HG02973 (cell line): ENCODE data around the gene HTR3B.
"Not testable (repeated sequence)": the region's sequence is repeated elsewhere in the genome, so short reads cannot be mapped to it uniquely, and the experiment has no call there.

Experiments used
- ATAC-seq: cut with Tn5 transposase; IDR thresholded peaks from one replicate; pipeline ENCODE4 v1.9.1; 2021; ENCODE audit warnings: moderate library complexity; ENCODE audit not compliant: unreplicated experiment

Gene HTR3B

DNA sequence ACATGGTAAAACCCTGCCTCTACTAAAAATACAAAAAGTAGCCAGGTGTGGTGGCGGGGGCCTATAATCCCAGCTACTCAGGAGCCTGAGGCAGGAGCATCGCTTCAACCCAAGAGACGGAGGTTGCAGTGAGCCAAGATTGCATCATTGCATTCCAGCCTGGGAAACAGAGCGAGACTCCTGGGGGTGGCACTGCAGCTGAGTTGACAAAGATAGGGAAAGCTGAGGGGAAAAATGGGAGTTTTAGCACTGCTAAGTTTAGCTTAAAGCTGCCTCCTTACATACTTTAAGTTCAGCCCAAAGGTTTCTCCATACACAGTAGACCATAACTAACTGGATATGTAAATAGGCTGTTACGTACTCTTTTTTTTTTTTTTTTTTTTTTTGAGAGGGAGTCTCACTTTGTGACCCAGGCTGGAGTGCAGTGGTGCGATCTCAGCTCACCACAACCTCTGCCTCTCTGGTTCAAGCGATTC lies 20.2 kb upstream of the HTR3B start:
- ATAC-seq = no peak

DNA sequence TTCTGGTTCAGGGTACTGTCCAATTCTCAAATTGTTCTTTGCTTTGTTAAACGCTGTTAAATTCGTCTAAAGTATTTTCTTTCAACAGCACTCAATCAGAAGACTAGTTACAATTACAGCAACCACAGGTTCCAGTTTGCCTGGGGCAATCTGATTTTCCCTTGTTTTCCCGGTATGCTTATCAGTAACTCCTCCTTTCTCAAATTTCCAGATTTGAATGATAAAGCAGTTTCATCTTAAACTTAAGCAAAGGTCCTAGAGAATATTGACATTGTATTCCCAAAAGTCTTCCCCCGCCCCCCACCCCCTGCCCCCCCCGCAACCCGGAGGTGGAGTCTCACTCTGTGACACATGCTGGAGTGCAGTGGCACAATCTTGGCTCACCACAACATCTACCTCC lies 18.7 kb upstream of the HTR3B start:
- no peak for ATAC-seq

DNA sequence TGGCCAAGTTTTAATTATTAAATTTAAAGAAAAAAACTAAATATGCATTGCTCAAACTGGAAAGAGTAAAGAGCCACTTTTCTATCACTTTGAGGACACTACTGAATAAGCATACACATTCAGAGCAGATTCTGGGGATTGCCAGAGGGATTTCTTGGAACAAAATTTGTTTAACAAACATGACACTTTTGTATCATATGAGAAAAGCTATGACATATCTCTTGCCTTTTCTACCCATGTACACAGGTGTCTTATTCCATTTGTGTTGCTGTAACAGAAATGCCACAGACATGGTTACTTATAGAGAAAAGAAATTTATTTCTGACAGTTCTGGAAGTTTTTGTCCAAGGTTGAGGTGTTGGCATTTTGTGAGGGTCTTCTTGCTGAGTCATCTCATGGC lies 15.7 kb upstream of the HTR3B start:
- no peak for ATAC-seq

DNA sequence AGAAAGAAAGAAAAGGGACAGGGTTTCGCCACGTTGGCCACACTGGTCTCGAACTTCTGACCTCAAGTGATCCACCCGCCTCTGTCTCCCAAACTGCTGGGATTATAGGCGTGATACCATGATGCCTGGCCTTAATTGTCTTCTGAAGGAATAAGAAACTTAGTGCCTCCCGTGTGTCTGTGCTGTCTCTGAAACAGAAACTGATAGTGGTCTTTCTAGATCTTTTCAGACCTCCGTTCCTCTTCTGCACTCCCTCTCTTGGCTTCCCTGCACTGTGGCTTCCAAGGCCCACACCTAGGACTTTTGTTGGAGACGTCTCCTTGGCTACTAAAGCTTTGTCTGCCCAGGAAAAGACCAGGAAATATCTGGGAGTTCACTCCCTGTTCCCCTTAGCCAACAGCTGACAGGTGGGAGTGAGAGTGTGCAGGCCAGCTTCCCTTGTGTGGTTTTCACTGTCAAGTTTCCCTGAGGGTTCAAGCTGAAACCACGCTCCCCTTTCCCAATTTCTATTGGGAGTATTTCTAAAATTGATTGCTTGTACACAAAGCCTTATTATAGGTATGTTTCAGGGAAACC lies 10.1 kb upstream of the HTR3B start:
- no peak for ATAC-seq

DNA sequence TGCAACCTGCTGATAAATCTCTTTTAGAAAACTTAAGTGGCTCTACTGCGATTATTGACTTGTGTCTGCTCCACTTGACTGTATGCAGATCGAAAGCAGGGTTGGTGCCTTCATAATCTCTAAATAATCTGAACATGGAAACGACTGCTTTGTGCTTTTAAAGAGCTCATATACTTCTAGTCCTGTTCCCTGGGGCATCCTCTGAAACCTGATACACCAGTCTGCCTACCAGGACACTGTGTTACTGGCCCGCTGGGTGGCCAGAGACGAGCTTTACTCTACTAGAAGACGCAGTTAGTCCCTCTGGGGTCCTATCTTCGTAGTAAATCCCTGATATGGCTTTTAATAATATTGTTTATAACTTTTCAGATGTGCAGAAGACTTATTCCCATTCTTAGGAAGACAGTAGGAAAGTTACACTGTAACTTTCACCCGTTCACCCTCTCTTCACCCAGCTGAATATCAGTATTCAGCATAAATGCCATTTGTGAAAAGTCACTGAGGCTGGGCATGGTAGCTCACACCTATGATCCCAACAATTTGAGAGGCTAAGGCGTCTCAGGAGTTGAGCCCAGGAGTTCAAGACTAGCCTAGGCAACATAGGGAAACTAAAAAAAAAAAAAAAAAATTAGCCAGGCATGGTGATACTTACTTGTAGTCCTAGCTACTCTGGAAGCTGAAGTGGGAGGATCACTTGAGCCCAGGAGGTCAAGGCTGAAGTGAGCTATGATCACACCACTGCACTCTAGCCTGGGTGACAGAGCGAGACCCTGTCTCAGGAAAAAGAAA lies 9.0 kb upstream of the HTR3B start:
- no peak for ATAC-seq

DNA sequence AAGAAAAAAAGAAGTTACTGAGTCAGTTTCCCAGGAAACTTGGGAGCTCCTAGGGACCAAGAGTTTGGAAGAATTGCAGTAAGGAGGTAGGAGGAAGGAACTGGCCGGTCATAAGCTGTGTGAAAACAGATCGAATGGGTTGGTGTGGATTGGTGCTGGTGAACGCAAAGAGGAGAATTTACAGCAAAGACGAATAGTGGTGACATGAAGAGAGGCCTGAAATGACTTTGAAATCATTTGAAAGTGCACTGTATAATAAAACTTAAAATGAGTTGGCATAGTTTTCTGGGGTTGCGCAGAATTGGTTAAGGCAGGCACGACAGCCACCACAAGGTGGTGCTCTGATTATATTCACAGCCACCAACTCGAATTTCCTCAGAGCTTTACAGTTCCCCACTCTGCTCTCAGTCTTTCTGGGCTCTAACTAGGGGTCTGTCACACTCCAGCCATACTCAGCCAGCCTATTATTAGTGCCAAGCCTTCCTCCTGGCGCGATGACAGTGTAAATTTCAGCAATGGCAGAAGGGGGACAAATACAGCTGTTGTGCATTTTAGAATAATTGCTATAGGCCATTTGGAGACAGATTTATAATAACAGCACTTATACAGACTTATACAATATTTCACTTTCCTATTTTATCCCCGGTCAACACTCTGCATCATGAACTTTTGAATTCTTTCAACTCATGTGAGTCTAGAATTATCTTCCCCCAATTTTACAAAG lies 8.3 kb upstream of the HTR3B start:
- ATAC-seq = no peak

DNA sequence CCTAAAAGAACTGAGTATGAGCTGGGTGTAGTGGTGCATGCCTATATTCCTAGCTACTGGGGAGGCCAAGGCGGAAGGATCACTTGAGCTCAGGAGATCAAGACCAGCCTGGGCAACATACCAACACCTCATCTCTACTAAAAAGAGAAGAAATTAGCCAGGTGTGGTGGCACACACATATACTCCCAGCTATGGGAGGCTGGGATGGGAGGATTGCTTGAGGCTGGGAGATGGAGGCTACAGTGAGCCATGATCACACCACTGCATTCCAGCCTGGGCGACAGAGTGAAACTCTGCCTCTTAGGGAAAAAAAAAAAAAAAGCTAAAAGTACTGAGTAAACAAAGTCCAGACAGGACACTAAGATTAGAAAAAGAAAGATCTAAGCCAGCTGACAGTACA lies 3.5 kb upstream of the HTR3B start:
- ATAC-seq = no peak

DNA sequence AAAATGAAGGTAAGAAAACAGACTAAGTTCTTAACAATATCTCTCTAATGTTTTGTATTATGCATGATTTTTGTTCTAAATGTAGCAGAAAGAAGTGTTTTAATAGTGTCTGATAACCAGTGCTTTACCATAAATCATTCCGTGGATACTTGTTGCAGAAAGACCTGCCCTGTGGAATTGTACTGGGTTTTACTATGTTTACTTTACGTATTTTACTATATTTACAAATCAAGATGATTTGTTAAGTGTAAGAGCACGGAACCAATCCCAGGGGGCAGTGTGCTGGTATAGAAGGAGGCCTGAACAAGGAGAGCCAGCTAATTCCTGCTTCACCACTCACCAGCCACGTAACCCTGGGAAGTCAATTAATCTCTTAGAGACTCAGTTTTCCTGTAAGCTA lies 1.4 kb downstream of the HTR3B start:
- no peak for ATAC-seq

DNA sequence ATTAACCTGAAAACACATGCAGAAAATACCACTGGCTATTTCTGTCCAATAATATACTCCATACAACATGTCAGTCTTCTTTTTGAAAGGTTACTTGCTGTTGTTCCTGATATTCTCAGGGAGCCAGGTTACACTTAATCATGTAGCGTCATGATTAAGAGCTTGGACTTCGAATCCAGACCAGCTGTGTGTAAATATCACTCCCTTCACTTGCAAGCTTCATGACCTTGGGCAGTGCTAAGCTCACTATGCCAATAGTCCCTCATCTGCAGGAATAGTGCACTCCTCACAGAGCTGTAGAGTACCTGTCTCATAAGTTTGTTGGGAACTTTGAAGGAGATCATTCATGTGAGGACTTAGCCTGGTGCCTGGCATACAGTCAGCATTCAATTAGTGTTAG lies 1.9 kb downstream of the HTR3B start:
- no peak for ATAC-seq

DNA sequence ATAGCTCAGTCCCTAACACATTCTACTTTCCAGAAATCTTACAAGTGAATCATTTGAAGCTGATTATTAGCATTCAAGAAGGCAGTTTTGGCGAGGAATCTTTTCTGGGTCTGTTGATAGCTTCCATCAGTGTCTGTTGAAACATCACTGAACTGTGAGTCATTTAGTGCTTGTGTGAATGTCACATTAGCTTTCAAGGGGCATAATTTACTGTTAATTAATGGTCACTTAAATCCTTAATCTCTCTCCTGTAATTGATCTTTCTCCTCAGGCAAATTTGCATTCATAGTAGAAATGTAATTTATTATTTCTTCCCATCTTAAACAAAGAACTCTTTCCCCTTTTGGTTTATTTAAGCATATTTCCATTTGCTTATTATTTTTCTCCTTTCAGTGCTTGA lies 2.6 kb downstream of the HTR3B start:
- no peak for ATAC-seq

DNA sequence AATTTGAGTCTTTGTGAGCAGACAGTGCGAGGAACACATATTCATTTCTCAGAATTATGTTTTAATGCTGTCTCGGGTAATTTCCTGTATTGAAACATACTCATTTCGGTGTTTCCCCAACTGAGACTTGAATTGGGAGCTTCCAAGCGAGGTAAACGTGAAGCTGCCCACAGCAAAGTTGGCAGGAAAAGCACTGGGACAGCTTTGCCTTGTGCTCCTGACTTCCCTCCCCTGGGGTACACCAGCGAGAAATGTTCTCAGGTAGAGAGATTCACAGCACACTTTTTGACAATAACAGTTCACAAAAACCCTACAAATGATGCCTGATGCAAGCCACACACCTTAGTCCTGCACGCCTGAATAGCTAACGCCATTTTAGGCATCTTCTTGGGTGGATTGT lies 3.1 kb downstream of the HTR3B start:
- ATAC-seq = no peak

DNA sequence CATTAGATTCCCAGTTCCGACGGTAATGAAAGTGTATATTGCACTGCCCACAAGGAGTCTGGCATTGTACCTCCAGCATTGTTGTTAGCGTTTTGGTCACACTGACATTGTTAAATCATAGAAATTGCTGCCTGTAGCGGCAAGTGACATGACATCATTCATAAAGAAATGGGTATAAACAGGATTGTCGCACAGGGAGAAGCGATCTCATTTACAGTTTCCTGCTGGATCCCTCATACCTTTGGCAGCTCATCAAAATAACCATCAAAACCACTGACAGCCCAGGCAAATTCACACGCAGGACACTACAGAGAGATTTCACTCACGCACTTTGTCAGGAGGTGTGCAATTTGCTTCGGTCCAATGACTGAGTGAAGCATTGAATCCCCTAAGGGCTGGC lies 3.5 kb downstream of the HTR3B start:
- ATAC-seq = no peak

DNA sequence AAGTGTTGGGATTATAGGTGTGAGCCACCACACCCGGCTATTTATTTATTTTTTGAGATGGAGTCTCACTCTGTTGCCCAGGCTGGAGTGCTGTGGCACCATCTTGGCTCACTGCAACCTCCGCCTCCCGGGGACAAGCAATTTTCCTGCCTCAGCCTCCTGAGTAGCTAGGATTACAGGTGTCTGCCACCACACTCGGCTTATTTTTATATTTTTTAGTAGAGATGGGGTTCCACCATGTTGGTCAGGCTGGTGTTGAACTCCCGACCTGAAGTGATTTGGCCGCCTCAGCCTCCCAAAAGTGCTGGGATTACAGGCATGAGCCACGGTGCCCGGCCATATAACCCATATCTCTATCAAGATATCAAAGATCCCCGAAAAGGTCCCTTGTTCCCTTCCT lies 6.9 kb downstream of the HTR3B start:
- ATAC-seq = not testable (repeated sequence)

DNA sequence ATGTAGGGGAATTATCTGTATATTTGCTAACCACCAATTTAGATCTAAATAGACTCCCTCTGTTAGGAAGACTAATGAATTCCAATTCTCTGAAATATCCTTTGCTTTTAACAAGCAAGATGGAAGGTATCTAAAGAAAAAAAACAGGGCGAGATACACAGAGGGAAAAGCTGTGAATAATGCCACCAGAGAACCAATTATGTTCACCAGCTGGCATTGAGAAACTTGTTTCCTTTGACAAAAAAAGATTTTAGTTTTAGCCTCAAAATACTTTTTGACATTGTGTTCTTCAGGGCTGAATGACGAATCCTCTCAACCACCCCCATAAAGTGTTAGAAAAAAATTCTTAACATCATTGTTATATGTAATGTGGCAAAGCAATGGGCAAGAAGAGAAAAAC lies 19.0 kb downstream of the HTR3B start:
- no peak for ATAC-seq

DNA sequence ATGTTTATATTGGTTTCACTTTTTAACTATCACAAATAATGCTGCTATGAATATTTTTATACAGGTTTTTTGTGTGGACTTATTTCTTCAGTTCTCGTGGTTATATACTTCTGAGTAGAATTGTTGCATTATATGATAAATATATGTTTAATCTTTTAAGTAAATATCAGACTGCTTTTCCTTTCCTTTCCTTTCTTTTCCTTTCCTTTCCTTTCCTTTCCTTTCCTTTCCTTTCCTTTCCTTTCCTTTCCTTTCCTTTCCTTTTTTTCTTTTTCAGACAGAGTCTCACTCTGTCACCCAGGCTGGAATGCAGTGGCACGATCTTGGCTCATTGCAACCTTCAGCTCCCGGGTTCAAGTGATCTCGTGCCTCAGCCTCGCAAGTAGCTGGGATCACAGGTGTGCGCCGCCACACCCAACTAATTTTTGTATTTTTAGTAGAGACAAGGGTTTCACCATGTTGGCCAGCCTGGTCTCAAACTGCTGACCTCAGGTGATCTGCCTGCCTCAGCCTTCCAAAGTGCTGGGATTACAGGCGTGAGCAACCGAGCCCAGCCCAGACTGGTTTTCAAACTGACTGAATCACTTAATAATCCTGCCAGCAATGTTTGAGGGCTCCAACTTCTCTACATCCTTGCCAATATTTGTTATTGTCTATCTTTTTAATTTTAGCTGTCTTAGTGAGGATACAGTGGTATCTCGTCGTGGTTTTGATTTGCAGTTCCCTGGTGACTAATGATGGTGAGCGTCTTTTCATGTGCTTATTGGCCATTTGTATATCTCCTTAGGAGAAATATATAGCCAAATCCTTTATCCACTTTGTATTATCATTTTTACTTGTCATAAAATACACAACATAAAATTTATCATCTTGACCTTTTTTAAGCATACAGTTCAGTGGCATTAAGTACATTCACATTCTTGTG lies 21.9 kb downstream of the HTR3B start:
- ATAC-seq = no peak

DNA sequence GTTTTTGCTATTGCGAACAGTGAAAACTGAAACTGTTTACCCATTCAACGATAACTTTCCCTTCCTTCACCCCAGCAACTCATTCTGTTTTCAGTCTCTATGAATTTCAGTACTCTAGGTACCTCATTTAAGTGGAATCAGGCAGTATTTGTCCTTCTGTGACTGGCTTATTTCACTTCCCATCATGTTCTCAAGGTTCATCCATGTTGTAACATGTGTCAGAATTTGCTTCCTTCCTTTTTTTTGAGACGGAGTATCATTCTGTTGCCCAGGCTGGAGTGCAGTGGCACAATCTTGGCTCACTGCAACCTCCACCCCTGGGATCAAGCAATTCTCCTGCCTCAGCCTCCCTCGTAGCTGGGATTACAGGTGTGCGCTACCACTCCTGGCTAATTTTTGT lies 23.7 kb downstream of the HTR3B start:
- no peak for ATAC-seq

DNA sequence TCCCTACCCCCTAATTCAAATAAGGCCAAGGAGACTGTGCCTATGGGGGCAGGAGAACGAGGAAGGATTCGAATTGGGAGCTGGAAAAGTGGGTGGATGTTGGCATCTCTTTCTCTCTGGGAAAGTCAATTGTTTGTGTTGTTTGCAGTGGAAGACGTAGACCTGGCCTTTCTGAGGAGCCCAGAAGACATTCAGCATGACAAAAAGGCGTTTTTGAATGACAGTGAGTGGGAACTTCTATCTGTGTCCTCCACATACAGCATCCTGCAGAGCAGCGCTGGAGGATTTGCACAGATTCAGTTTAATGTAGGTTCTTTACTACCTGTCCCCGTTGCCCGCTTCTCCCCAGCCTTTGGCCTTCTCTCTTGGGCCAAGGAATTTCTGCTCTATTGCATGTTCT lies 28.2 kb downstream of the HTR3B start:
- ATAC-seq = no peak

DNA sequence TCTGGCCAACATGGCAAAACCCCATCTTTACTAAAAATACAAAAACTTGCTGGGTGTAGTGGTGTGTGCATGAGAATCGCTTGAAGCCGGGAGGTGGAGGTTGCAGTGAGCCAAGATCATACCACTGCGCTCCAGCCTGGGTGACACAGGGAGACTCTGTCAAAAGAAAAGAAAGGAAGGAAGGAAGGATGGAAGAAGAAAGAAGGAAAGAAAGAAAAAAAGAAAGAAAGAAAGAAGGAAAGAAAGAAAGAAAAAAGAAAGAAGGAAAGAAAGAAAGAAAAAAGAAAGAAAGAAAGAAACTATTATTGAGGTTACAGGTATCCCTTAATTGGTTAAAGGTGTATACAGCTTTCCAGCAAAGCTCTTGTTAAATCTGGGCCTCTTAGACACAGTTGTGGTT lies 29.6 kb downstream of the HTR3B start:
- not testable (repeated sequence) for ATAC-seq

DNA sequence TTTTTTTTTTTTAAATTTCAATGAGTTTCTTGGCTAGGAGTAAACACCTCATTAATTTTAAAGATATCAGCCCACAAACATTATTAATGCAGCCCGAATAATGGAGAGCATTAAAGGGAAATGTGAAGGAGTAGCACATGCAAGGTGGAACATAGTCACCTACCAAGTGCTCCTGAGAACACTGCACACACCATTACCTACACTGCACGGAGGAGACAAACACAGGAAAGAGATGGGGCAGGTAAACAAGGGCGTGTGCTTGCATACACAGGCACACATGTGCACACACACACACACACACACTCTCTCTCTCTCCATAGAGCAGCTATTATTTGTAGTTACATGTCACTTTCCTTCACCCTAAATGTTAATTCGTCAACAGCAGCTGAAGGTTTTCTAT lies 30.2 kb downstream of the HTR3B start:
- no peak for ATAC-seq

DNA sequence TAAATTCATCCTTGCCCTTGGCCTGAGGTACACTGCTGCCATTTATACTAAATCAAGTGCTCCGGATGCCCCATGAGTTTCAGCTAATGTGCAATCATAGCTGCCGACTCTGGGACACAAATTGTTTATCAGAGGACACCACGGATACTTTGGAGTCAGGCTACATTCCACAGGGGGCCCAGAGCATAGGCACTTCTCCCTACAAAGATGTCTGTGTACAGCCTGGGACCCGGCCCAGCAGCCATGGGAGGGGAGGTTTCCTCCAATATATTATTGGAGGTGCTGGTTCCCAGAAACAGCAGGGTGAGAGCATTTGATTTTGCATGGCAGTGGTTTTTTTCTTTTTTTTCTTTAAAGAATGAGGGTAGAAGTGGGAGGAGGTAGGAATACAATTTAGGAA lies 31.3 kb downstream of the HTR3B start:
- no peak for ATAC-seq

DNA sequence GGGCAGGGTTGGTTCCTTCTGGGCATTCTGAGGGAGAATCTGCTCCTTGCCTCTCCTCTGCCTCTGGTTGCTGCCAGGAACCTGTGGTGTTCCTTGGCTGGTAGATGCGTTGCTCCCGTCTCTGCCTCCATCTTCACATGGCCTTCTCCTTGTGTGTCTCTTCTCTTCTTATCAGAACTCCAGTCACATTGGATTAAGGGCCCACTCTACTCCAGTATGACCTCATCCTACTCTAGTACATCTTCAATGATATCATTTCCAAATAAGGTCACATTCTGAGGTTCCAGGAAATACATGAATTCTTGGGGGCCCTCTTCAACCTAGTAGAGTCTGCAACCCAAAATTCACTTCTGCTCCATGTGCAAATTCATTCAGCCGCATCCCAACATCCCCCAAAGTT lies 33.3 kb downstream of the HTR3B start:
- no peak for ATAC-seq
